Measurements from ENCODE around the gene TSR1.

Gene TSR1

DNA sequence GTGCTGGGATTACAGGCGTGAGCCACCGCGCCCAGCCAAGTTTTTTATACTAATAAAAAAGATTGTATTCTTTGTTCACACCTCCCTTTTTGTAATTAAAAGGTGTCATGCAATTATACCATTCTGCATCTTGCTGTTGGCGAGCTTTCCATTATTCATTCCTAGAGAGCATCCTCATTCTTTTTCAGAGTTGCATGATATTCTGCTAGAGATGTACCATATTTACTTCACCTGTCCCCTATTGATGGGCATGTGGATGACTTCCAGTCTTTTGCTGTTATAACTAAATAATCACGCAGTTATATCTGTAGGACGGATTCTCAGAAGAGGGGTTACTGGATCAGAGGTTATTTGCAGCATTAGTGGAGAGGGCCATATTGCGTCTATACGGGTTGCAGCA, 18.1 kb upstream of the TSR1 start:
- no peak overlapping the region for H3K4me3 ChIP-seq (replicated peaks; ENCODE audit: low read depth, low read length)
- no peak for DNase-seq (ENCODE audit: low read depth)
- TF ChIP-seq, protein P1, sequence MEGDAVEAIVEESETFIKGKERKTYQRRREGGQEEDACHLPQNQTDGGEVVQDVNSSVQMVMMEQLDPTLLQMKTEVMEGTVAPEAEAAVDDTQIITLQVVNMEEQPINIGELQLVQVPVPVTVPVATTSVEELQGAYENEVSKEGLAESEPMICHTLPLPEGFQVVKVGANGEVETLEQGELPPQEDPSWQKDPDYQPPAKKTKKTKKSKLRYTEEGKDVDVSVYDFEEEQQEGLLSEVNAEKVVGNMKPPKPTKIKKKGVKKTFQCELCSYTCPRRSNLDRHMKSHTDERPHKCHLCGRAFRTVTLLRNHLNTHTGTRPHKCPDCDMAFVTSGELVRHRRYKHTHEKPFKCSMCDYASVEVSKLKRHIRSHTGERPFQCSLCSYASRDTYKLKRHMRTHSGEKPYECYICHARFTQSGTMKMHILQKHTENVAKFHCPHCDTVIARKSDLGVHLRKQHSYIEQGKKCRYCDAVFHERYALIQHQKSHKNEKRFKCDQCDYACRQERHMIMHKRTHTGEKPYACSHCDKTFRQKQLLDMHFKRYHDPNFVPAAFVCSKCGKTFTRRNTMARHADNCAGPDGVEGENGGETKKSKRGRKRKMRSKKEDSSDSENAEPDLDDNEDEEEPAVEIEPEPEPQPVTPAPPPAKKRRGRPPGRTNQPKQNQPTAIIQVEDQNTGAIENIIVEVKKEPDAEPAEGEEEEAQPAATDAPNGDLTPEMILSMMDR (IDR thresholded peaks at IDR 0.05; ENCODE audit: low read length, missing control alignments): no peak

DNA sequence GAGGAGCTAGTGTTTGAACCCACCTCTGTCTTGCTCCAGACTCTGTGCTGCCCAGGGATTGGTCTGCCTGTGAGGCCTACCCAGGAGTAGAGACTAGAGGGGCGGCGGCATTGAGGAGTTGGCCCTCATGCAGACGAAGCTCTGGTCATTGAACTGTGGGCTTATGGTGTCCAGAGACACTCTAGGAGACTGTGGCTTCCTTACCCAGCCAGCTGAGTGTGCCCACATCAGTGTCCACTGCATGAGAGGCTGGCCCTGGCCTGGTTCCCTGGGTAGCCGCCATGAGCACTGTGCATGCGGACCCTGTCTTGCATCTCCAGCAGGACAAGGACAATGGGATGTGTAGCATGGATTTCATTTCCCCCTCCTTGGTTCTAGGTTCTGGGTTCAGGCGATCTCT, 15.0 kb upstream of the TSR1 start:
- TF ChIP-seq, protein P1 (IDR thresholded peaks at IDR 0.05; ENCODE audit: low read length, missing control alignments): no peak
- DNase-seq (ENCODE audit: low read depth): no peak
- no peak overlapping the region for H3K4me3 ChIP-seq (replicated peaks; ENCODE audit: low read depth, low read length)

DNA sequence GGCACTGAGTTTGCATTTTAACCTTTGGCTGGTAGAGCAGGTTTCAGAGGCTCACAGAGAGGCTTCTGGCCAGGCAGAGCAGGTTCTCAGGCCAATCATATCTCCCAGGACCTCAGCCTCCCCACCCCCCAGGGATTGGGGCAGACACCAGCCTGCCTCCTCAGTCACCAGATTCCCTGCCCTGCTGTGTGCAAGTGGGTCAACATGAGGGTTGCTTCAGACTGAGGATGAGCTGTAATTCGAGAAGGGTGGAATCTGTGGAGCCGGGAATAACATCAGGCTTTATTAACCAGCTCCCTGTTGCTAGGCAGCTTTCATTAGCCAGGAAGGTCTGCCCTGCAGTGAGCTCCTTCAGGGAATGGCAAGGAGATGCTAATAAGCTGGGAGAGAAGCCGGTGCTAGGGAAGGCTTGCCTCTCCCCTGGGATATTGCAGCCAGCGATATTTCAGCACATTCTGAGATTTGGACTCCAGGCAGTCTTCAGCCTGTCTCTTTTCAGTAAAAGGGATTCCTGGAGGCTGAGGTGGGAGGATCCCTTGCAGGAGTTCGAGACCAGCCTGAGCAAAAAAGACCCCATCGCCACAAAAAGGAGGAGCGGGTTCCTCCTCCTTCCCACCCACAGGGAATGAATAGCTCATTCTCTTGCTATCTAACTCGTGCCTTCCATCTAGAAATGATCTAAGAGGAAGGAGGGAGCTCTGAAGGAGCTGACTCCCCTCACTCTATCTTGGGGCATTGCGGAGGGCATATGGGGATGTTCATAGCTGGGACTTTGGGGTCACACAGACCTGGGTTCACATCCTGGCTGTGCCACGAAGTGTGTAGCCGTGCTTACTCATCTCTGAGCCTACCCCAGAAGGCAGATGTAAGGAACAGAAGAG, 11.8 kb upstream of the TSR1 start:
- TF ChIP-seq, protein P1 (IDR thresholded peaks at IDR 0.05; ENCODE audit: low read length, missing control alignments): no peak
- peak; percentile 66 for DNase-seq (ENCODE audit: low read depth)
- no peak overlapping the region for H3K4me3 ChIP-seq (replicated peaks; ENCODE audit: low read depth, low read length)

DNA sequence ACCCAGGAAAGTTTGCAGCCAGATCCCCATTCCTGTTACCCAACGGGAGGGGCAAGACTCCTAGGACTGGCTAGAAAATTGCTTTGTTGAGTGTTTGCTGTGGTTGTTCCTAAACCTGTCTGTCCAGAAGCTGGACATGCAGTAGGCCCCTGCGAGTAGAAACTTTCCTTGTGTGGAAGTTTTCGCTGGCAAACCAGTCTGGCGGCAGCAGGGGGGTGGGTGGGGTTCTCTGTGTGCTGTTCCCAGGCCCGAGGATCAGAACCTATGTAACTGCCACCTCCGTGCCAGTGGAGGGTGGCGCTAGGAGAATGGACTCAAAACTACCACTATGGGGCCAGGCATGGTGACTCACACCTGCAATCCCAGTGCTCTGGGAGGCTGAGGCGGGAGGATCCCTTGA, 10.2 kb upstream of the TSR1 start:
- TF ChIP-seq, protein P1 (IDR thresholded peaks at IDR 0.05; ENCODE audit: low read length, missing control alignments): no peak
- H3K4me3 ChIP-seq (replicated peaks; ENCODE audit: low read depth, low read length): no peak overlapping the region
- no peak for DNase-seq (ENCODE audit: low read depth)

DNA sequence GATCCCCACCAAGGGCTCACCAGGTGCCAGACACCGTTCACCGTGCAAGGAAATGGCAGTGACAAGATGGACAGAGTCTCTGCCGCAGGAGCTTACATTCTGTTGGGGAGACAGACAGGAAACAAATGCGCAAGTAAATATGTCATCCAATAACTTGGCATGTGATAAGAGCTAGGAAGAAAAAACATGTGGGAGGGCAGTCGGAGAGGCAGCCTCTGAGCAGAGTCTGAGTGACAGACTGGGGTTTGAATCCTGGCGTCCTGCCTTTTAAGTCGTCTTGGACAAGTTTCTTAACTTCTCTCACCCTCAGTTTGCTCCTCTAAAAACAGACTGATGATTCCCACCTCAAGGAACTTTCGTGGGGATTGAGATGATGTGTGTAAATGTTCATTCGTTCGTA, 8.3 kb upstream of the TSR1 start:
- DNase-seq (ENCODE audit: low read depth): peak; percentile 84
- TF ChIP-seq, protein P1 (IDR thresholded peaks at IDR 0.05; ENCODE audit: low read length, missing control alignments): no peak
- H3K4me3 ChIP-seq (replicated peaks; ENCODE audit: low read depth, low read length): no peak overlapping the region

DNA sequence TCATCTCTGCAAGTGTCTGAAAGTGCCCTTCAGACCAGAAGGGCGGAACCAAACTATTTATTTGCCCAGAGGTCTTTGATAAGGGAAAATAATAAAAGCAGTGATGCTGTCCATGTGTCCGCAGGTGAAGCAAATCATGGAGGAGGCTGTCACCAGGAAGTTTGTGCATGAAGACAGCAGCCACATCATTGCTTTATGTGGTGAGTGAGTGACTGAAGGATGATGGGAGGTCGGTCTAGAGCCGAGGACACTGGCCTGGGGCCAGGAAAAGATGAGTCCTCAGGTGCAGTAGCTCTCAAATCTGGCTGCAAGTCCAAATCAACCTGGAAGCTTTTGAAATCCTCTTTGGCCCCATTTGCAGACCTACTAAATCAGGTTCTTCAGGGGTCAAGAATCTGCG, 7.2 kb upstream of the TSR1 start:
- H3K4me3 ChIP-seq (replicated peaks; ENCODE audit: low read depth, low read length): no peak overlapping the region
- no peak for DNase-seq (ENCODE audit: low read depth)
- TF ChIP-seq, protein P1 (IDR thresholded peaks at IDR 0.05; ENCODE audit: low read length, missing control alignments): no peak

DNA sequence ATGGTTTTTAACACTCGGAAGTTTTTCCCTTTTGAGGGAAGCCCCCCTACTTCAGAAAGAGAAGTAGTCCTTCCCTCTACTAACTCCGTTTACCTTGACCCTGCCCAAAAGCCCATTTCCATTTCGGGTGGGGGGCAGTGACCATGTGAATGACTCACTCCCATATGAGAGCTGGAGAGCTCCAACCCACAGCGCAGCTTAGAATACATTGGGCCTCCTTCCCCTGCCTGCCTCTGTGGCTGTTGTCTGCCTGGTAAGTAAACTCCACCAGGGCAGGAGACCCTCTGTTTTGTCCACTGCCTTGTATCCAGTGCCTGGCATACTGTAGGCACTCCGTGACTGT, 2.0 kb upstream of the TSR1 start:
- DNase-seq (ENCODE audit: low read depth): no peak
- TF ChIP-seq, protein P1 (IDR thresholded peaks at IDR 0.05; ENCODE audit: low read length, missing control alignments): no peak
- H3K4me3 ChIP-seq (replicated peaks; ENCODE audit: low read depth, low read length): peak overlapping the region; percentile 95
